ENCODE measurements around the gene NEB.

NEB gene

GRCh38 chr2:151670346-151670745 is 63.9 kb downstream of the NEB start:
- TF ChIP-seq REST (IDR thresholded peaks at IDR 0.05; ENCODE audit: low read depth) (no peak), CREB1 (IDR thresholded peaks at IDR 0.05; ENCODE audit: low read depth) (no peak), FOXM1 (IDR thresholded peaks at IDR 0.05; ENCODE audit: borderline replicate concordance, low read depth) (no peak), EP300 (IDR thresholded peaks at IDR 0.05; ENCODE audit: borderline replicate concordance) (no peak), TCF12 (IDR thresholded peaks at IDR 0.05; ENCODE audit: low read depth) (no peak), USF1 (IDR thresholded peaks at IDR 0.05) (no peak)

GRCh38 chr2:151669585-151670081 is 64.6 kb downstream of the NEB start:
- no peak for TF ChIP-seq YY1 (IDR thresholded peaks at IDR 0.05; ENCODE audit: low read depth)
- TF ChIP-seq TAF1 (IDR thresholded peaks at IDR 0.05; ENCODE audit: low read depth): no peak
- no peak for TF ChIP-seq EGR1 (IDR thresholded peaks at IDR 0.05)
- no peak for TF ChIP-seq CEBPB (IDR thresholded peaks at IDR 0.05)
- no peak for TF ChIP-seq ZBTB7A (IDR thresholded peaks at IDR 0.05; ENCODE audit: low read depth)
- peak; percentile 41; the same call in 1 of the 2 replicates for TF ChIP-seq EP300 (IDR thresholded peaks at IDR 0.05; ENCODE audit: borderline replicate concordance)
- TF ChIP-seq TCF12 (IDR thresholded peaks at IDR 0.05; ENCODE audit: low read depth): 0 out of 2 replicates have a peak, but pooled peaks have one; percentile 27
- peak; percentile 59; the same call in 1 of the 2 replicates for TF ChIP-seq MAX (IDR thresholded peaks at IDR 0.05)
- peak; percentile 37; the same call in 1 of the 2 replicates for TF ChIP-seq NFIC (IDR thresholded peaks at IDR 0.05)
- TF ChIP-seq USF1 (IDR thresholded peaks at IDR 0.05): no peak
- TF ChIP-seq TEAD4 (IDR thresholded peaks at IDR 0.05): peak; percentile 49; the same call in 1 of the 2 replicates
- no peak for TF ChIP-seq REST (IDR thresholded peaks at IDR 0.05; ENCODE audit: low read depth)
- no peak for TF ChIP-seq FOXM1 (IDR thresholded peaks at IDR 0.05; ENCODE audit: borderline replicate concordance, low read depth)
- no peak for TF ChIP-seq CREB1 (IDR thresholded peaks at IDR 0.05; ENCODE audit: low read depth)
- no peak for TF ChIP-seq RAD21 (IDR thresholded peaks at IDR 0.05; ENCODE audit: low read depth)

GRCh38 chr2:151668737-151669136 is 65.5 kb downstream of the NEB start:
- TF ChIP-seq EGR1 (IDR thresholded peaks at IDR 0.05): no peak
- TF ChIP-seq ZBTB7A (IDR thresholded peaks at IDR 0.05; ENCODE audit: low read depth): no peak
- TF ChIP-seq TCF12 (IDR thresholded peaks at IDR 0.05; ENCODE audit: low read depth): no peak
- no peak for TF ChIP-seq USF1 (IDR thresholded peaks at IDR 0.05)
- no peak for TF ChIP-seq FOXM1 (IDR thresholded peaks at IDR 0.05; ENCODE audit: borderline replicate concordance, low read depth)
- no peak for TF ChIP-seq RAD21 (IDR thresholded peaks at IDR 0.05; ENCODE audit: low read depth)
- TF ChIP-seq TAF1 (IDR thresholded peaks at IDR 0.05; ENCODE audit: low read depth): no peak
- TF ChIP-seq TEAD4 (IDR thresholded peaks at IDR 0.05): no peak
- TF ChIP-seq EP300 (IDR thresholded peaks at IDR 0.05; ENCODE audit: borderline replicate concordance): no peak
- TF ChIP-seq MAX (IDR thresholded peaks at IDR 0.05): no peak
- TF ChIP-seq NFIC (IDR thresholded peaks at IDR 0.05): no peak
- TF ChIP-seq REST (IDR thresholded peaks at IDR 0.05; ENCODE audit: low read depth): no peak
- TF ChIP-seq YY1 (IDR thresholded peaks at IDR 0.05; ENCODE audit: low read depth): no peak
- no peak for TF ChIP-seq CREB1 (IDR thresholded peaks at IDR 0.05; ENCODE audit: low read depth)
- TF ChIP-seq CEBPB (IDR thresholded peaks at IDR 0.05): no peak

GRCh38 chr2:151665959-151666358 is 68.3 kb downstream of the NEB start:
- TF ChIP-seq EGR1 (IDR thresholded peaks at IDR 0.05) (no peak), CEBPB (IDR thresholded peaks at IDR 0.05) (no peak), EP300 (IDR thresholded peaks at IDR 0.05; ENCODE audit: borderline replicate concordance) (no peak), TCF12 (IDR thresholded peaks at IDR 0.05; ENCODE audit: low read depth) (no peak), RAD21 (IDR thresholded peaks at IDR 0.05; ENCODE audit: low read depth) (no peak)

Measured in Ishikawa (cell line).